Inflammatory macrophage treated with lipopolysaccharide for 4 hours (primary cell): ENCODE data around the gene MSH4.
"Not testable (repeated sequence)": the region's sequence is repeated elsewhere in the genome, so short reads cannot be mapped to it uniquely, and the experiment has no call there.

Experiments
- DNase-seq: peaks from one replicate; pipeline ENCODE4 v3.0.0-alpha.2; 2020

Gene MSH4

GRCh38 chr1:75796376-75797272 lies at the start of gene MSH4:
Gene MSH4, plus strand, starts transcription at chr1:75796882. Its CDS starts 104 bp downstream, at chr1:75796986.
- DNase-seq, result no peak

- not testable (repeated sequence) for DNase-seq
Observed at GRCh38 chr1:75757210-75757609, 39.5 kb upstream of the MSH4 start.

GRCh38 chr1:75758543-75758942 lies 38.1 kb upstream of the MSH4 start:
- not testable (repeated sequence) for DNase-seq

- DNase-seq, result no peak
Observed at GRCh38 chr1:75764057-75764655, 32.5 kb upstream of the MSH4 start.

- no peak for DNase-seq
Observed at GRCh38 chr1:75765697-75766355, 30.9 kb upstream of the MSH4 start.

GRCh38 chr1:75768016-75768415 lies 28.7 kb upstream of the MSH4 start:
- DNase-seq, result no peak

GRCh38 chr1:75770761-75771160 lies 25.9 kb upstream of the MSH4 start:
- no peak for DNase-seq

- DNase-seq, result no peak
Observed at GRCh38 chr1:75771978-75772377, 24.7 kb upstream of the MSH4 start.

- not testable (repeated sequence) for DNase-seq
Observed at GRCh38 chr1:75777812-75778211, 18.9 kb upstream of the MSH4 start.

- DNase-seq, result not testable (repeated sequence)
Observed at GRCh38 chr1:75778694-75779093, 18.0 kb upstream of the MSH4 start.

GRCh38 chr1:75780183-75780582 lies 16.5 kb upstream of the MSH4 start:
- not testable (repeated sequence) for DNase-seq

- not testable (repeated sequence) for DNase-seq
Observed at GRCh38 chr1:75783920-75784319, 12.8 kb upstream of the MSH4 start.

GRCh38 chr1:75785320-75785982 lies 11.2 kb upstream of the MSH4 start:
- DNase-seq, result no peak

- peak; percentile 96 for DNase-seq
Observed at GRCh38 chr1:75785983-75786853, 10.5 kb upstream of the MSH4 start, which contains the start of gene RABGGTB. Gene RABGGTB, plus strand, starts transcription at chr1:75786256. Its CDS starts 16 bp downstream, at chr1:75786272.

- no peak for DNase-seq
Observed at GRCh38 chr1:75786901-75787493, 9.7 kb upstream of the MSH4 start.

GRCh38 chr1:75787524-75787923 lies 9.2 kb upstream of the MSH4 start:
- DNase-seq, result no peak

- DNase-seq, result no peak
Observed at GRCh38 chr1:75789988-75790387, 6.7 kb upstream of the MSH4 start.

GRCh38 chr1:75791022-75791421 lies 5.7 kb upstream of the MSH4 start:
- DNase-seq, result peak; percentile 24

GRCh38 chr1:75792091-75792490 lies 4.6 kb upstream of the MSH4 start:
- DNase-seq, result no peak

GRCh38 chr1:75794382-75794781 lies 2.3 kb upstream of the MSH4 start:
- DNase-seq, result no peak

GRCh38 chr1:75795703-75796193 lies 934 bp upstream of the MSH4 start:
- DNase-seq, result no peak

- no peak for DNase-seq
Observed at GRCh38 chr1:75797273-75797588, 549 bp downstream of the MSH4 start.
